Activated B cell treated with CpG ODN at 0.5 μM for 24 hours (primary cell): ENCODE measurements around the gene GAREM1. TPM values are rescaled to one million over a fixed set of nuclear protein-coding genes. Genes with fewer than 3 reads are reported as not detected.

Experiments
- ATAC-seq: fragments of 200-7000 bp; cut with Tn5 transposase; one replicate; pipeline ENCODE4 v1.10.0; 2021; ENCODE audit warnings: low read depth, mild to moderate bottlenecking, moderate library complexity
- CTCF ChIA-PET: fragments of 350-600 bp; sonication (Branson Sonifier 250); formaldehyde crosslinking; loops from one replicate; lab custom pipeline; 2021; ENCODE audit warnings: antibody characterized with exemption; lab: Charles Lee
- POLR2A ChIA-PET: fragments of 350-600 bp; sonication (Branson Sonifier 250); formaldehyde crosslinking; loops from one replicate; lab custom pipeline; 2021; ENCODE audit warnings: antibody characterized with exemption; lab: Charles Lee
- DNase-seq: peaks from one replicate; pipeline ENCODE4 v3.0.0; 2022
- H3K27ac Mint-ChIP-seq: one replicate; pipeline ENCODE4 v1.8.0; 2020; ENCODE audit warnings: mixed read lengths
- H3K27me3 Mint-ChIP-seq: one replicate; pipeline ENCODE4 v1.8.0; 2021; ENCODE audit warnings: mixed read lengths
- H3K36me3 Mint-ChIP-seq: one replicate; pipeline ENCODE4 v1.8.0; 2021; ENCODE audit warnings: low read depth, mixed read lengths
- H3K4me1 Mint-ChIP-seq: one replicate; pipeline ENCODE4 v1.8.0; 2021; ENCODE audit warnings: mixed read lengths
- H3K4me3 Mint-ChIP-seq: one replicate; pipeline ENCODE4 v1.8.0; 2020; ENCODE audit warnings: mild to moderate bottlenecking, mixed read lengths
- H3K9me3 Mint-ChIP-seq: one replicate; pipeline ENCODE4 v1.8.0; 2020; ENCODE audit warnings: mixed read lengths
- CTCF ChIP-seq: fragments of 200-600 bp; IDR thresholded peaks from one replicate; pipeline ENCODE4 v1.8.0; 2022; ENCODE audit warnings: antibody characterized with exemption, mild to moderate bottlenecking
- intact Hi-C: fragments of 100-400 bp; cut with micrococcal nuclease; formaldehyde crosslinking; loops from one replicate; pipeline ENCODE4 v1.15.1; 2024
- total RNA-seq: library from RNA; stranded (reverse); gene quantifications from 2 replicates; pipeline ENCODE4 v1.2.3, GENCODE V29; 2022

The GAREM1 gene
- total RNA-seq, 1 donor from 2014 or later: not detected

DNA sequence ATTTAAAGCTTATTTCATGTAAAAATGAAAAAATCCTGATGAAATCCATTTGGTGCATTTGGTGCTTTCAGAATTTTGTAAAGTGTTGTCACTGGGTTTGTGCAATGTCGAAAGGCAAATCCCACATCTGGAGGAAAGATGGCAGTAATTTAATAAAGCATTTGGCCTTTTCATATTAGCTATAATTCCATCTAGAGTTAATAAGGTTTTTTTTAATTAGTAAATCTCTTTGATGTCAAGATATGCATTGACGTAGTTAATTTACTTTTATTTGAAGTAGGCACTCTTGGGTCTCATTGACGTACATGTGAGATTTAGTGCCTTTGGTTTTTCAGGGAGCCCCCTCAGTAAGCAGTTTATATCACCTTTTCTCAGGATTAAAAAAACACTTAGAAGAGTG is 12.3 kb upstream of the GAREM1 start:
- DNase-seq: no peak
- no peak overlapping the region for H3K27ac Mint-ChIP-seq
- no peak for TF ChIP-seq CTCF
- CTCF ChIA-PET: no interaction called here
- H3K27me3 Mint-ChIP-seq: peaks cover 10% of the 10 kb centered on the region
- H3K9me3 Mint-ChIP-seq: no peaks in the 10 kb centered on the region
- no peaks in the 10 kb centered on the region for H3K36me3 Mint-ChIP-seq
- no peak for ATAC-seq
- intact Hi-C loops: no loop called here
- no peak overlapping the region for H3K4me3 Mint-ChIP-seq
- POLR2A ChIA-PET: no interaction called here
- H3K4me1 Mint-ChIP-seq: no peaks in the 10 kb centered on the region

- Mint-ChIP-seq H3K4me1 (no peaks in the 10 kb centered on the region), H3K27me3 (peaks cover 10% of the 10 kb centered on the region), H3K4me3 (no peak overlapping the region), H3K27ac (no peak overlapping the region), H3K9me3 (no peaks in the 10 kb centered on the region), H3K36me3 (no peaks in the 10 kb centered on the region)
- TF ChIP-seq CTCF: no peak
- no peak for DNase-seq
- CTCF ChIA-PET: no interaction called here
- intact Hi-C loops: no loop called here
- POLR2A ChIA-PET: no interaction called here
- ATAC-seq: no peak
Measured at GRCh38 chr18:32482117-32482516, 11.4 kb upstream of the GAREM1 start.

DNA sequence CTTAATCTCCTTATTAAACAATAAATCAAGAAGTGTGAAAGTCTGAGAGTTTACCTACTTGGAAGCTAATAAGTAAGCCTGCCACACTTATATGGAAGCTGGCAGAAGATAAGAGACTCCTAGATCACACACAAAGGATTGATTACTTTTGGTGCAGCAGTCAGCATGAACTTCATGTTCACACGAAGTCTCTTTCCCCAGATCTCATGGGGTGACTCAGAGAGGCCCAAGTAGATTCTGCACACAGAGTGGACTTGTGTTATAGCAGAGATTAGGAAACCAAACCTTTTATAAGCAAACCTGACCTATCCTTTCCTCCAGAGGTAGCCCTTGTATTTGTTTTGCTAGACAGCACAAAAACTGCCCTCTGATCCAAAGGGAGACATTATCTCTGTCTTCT is 9.9 kb upstream of the GAREM1 start:
- ChIA-PET CTCF (no interaction called here), POLR2A (no interaction called here)
- no peaks in the 10 kb centered on the region for H3K36me3 Mint-ChIP-seq
- no peak overlapping the region for H3K4me3 Mint-ChIP-seq
- H3K4me1 Mint-ChIP-seq: no peaks in the 10 kb centered on the region
- no peaks in the 10 kb centered on the region for H3K9me3 Mint-ChIP-seq
- peaks cover 11% of the 10 kb centered on the region for H3K27me3 Mint-ChIP-seq
- DNase-seq (no peak), ATAC-seq (no peak)
- intact Hi-C loops: no loop called here
- H3K27ac Mint-ChIP-seq: no peak overlapping the region
- TF ChIP-seq CTCF: no peak

DNA sequence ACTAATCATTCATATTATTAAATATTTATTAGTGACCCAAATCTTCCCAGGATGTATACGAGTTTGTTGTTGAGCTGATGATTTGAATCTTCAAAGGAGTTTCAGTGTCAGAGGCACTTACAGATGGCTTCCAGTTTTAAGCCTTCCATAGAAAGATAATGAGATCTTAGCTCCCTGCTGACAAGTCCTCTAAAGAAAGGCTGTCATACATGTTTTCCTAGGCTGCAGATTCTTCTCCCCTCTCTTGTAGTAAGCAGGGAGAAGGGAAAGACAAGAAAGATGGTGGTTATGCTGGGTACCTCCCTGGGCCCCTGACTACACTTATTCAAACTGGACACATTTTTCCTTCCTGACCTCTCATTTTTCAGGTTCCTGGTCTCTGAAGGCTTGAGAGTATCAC is 8.1 kb upstream of the GAREM1 start:
- H3K27me3 Mint-ChIP-seq: peaks cover 17% of the 10 kb centered on the region
- ChIA-PET CTCF (interaction anchor here (0.6 kb wide), 1 partner anchor 8 kb away, joined by 3 read pairs; no protein-coding TSS in a partner anchor), POLR2A (no interaction called here)
- H3K36me3 Mint-ChIP-seq: no peaks in the 10 kb centered on the region
- no peak for ATAC-seq
- no peaks in the 10 kb centered on the region for H3K9me3 Mint-ChIP-seq
- no peak overlapping the region for H3K4me3 Mint-ChIP-seq
- no peak for DNase-seq
- intact Hi-C loops: loop anchor here (10.0 kb wide), 1 partner anchor 464 kb away; the partner anchor contains the start of gene RNF125
- H3K4me1 Mint-ChIP-seq: no peaks in the 10 kb centered on the region
- no peak overlapping the region for H3K27ac Mint-ChIP-seq
- no peak for TF ChIP-seq CTCF

GRCh38 chr18:32478317-32478716 is 7.6 kb upstream of the GAREM1 start:
- Mint-ChIP-seq H3K9me3 (no peaks in the 10 kb centered on the region), H3K36me3 (no peaks in the 10 kb centered on the region), H3K27me3 (peaks cover 15% of the 10 kb centered on the region), H3K4me1 (no peaks in the 10 kb centered on the region), H3K27ac (no peak overlapping the region), H3K4me3 (no peak overlapping the region)
- POLR2A ChIA-PET: interaction anchor here (0.6 kb wide), 1 partner anchor 60 kb away, joined by 3 read pairs; no protein-coding TSS in a partner anchor
- no peak for TF ChIP-seq CTCF
- intact Hi-C loops: loop anchor here (10.0 kb wide), 1 partner anchor 464 kb away; the partner anchor contains the start of gene RNF125
- no peak for DNase-seq
- ATAC-seq: no peak
- CTCF ChIA-PET: no interaction called here
